B cell (primary cell): Measurements from ENCODE around the gene ID3. TPM values are rescaled to one million over a fixed set of nuclear protein-coding genes. Genes with fewer than 3 reads are reported as not detected.

Experiments
- ATAC-seq: fragments of 200-7000 bp; cut with Tn5 transposase; one replicate; pipeline ENCODE4 v1.10.0; 2021; ENCODE audit warnings: low read depth, mild to moderate bottlenecking, moderate number of reproducible peaks, moderate library complexity
- CTCF ChIA-PET: fragments of 350-600 bp; sonication (Branson Sonifier 250); formaldehyde crosslinking; loops from one replicate; lab custom pipeline; 2021; ENCODE audit warnings: antibody characterized with exemption, inconsistent platforms; lab: Charles Lee
- POLR2A ChIA-PET: fragments of 350-600 bp; sonication (Branson Sonifier 250); formaldehyde crosslinking; loops from one replicate; lab custom pipeline; 2021; ENCODE audit warnings: antibody characterized with exemption; lab: Charles Lee
- DNase-seq: peaks from one replicate; pipeline ENCODE4 v3.0.0; 2013
- H2AFZ ChIP-seq: 2 replicates; pipeline ENCODE4 v1.6.1; 2012; ENCODE audit warnings: mild to moderate bottlenecking, low read depth, low read length; ENCODE audit not compliant: insufficient read depth, poor library complexity, severe bottlenecking
- H3K27ac ChIP-seq, 2 donors: 1 replicate in 1 of 2; 2 replicates in 1 of 2; pipeline ENCODE4 v1.5.1; 2012 to 2013; ENCODE audit warnings: low read length in 2 of 2, mild to moderate bottlenecking in 2 of 2, moderate library complexity in 1 of 2
- H3K27me3 ChIP-seq, 4 experiments: fragments of 200-600 bp in 1 of 4; sonication (generic) in 1 of 4; replicated peaks in 1 of 4; 1 replicate in 2 of 4; 2 replicates in 2 of 4; pipeline versions ENCODE4 v1.6.1 to v1.7.0; 2013 to 2016; ENCODE audit warnings: low read length in 3 of 4, mild to moderate bottlenecking in 2 of 4, mixed read lengths in 1 of 4, moderate library complexity in 1 of 4; ENCODE audit not compliant: insufficient read depth in 4 of 4, control insufficient read depth in 3 of 4; ENCODE audit errors: control extremely low read depth in 1 of 4
- H3K36me3 ChIP-seq, 2 experiments: replicated peaks in 1 of 2; 1 replicate in 1 of 2; 2 replicates in 1 of 2; pipeline versions ENCODE4 v1.6.1 to v1.7.1; 2013; ENCODE audit warnings: low read length in 1 of 2; ENCODE audit not compliant: insufficient read depth in 2 of 2, control insufficient read depth in 1 of 2; ENCODE audit errors: control extremely low read depth in 1 of 2, extremely low read depth in 1 of 2
- H3K4me1 ChIP-seq, 2 donors: fragments of 200-600 bp in 1 of 2; sonication (generic) in 1 of 2; 1 replicate in 1 of 2; 2 replicates in 1 of 2; pipeline versions ENCODE4 v1.5.1 to v1.6.1; 2013 to 2017; ENCODE audit warnings: low read length in 2 of 2; ENCODE audit not compliant: control insufficient read depth in 2 of 2, insufficient read depth in 2 of 2
- H3K4me2 ChIP-seq: replicated peaks from 2 replicates; pipeline ENCODE3; 2012; ENCODE audit warnings: mild to moderate bottlenecking, low read depth, low read length; ENCODE audit not compliant: poor library complexity, severe bottlenecking
- H3K4me3 ChIP-seq, 5 experiments: fragments of 200-600 bp in 1 of 5; sonication (generic) in 1 of 5; 1 replicate in 3 of 5; 2 replicates in 2 of 5; pipeline versions ENCODE4 v1.5.1 to v1.7.0; 2011 to 2016; ENCODE audit warnings: low read length in 4 of 5, mild to moderate bottlenecking in 4 of 5, low read depth in 2 of 5, control low read depth in 1 of 5, moderate library complexity in 1 of 5; ENCODE audit not compliant: insufficient read depth in 1 of 5; ENCODE audit errors: control extremely low read depth in 1 of 5, extremely low read depth in 1 of 5
- H3K79me2 ChIP-seq: fragments of 200-600 bp; sonication (generic); one replicate; pipeline ENCODE4 v1.6.0; 2016; ENCODE audit warnings: low read length; ENCODE audit not compliant: control insufficient read depth, insufficient read depth
- H3K9ac ChIP-seq: fragments of 200-600 bp; sonication (generic); 2 replicates; pipeline ENCODE4 v1.6.1; 2017; ENCODE audit warnings: mild to moderate bottlenecking, low read length, moderate library complexity
- H3K9me3 ChIP-seq, 3 donors: one replicate each; pipeline versions ENCODE4 v1.6.1 to v1.7.1; 2013; ENCODE audit warnings: low read length in 2 of 3; ENCODE audit not compliant: control insufficient read depth in 2 of 3, insufficient read depth in 1 of 3; ENCODE audit errors: control extremely low read depth in 1 of 3
- H4K20me1 ChIP-seq: 2 replicates; pipeline ENCODE4 v1.6.0; 2012; ENCODE audit warnings: mild to moderate bottlenecking, low read length; ENCODE audit not compliant: insufficient read depth, control insufficient read depth, poor library complexity, severe bottlenecking
- H3K27ac Mint-ChIP-seq: one replicate; pipeline ENCODE4 v1.8.0; 2021; ENCODE audit warnings: mixed read lengths
- H3K27me3 Mint-ChIP-seq: one replicate; pipeline ENCODE4 v1.8.0; 2021; ENCODE audit warnings: mixed read lengths
- H3K4me1 Mint-ChIP-seq: one replicate; pipeline ENCODE4 v1.8.0; 2021; ENCODE audit warnings: mixed read lengths
- H3K4me3 Mint-ChIP-seq: one replicate; pipeline ENCODE4 v1.8.0; 2021; ENCODE audit warnings: mixed read lengths
- H3K9me3 Mint-ChIP-seq: one replicate; pipeline ENCODE4 v1.8.0; 2022; ENCODE audit warnings: mixed read lengths; ENCODE audit not compliant: insufficient read depth
- CTCF ChIP-seq: fragments of 200-600 bp; IDR thresholded peaks from one replicate; pipeline ENCODE4 v1.8.0; 2022; ENCODE audit warnings: antibody characterized with exemption, mild to moderate bottlenecking
- EZH2 ChIP-seq: IDR thresholded peaks from 2 replicates; pipeline ENCODE4 v1.6.1; 2012; ENCODE audit warnings: borderline replicate concordance, low read depth, mild to moderate bottlenecking, moderate library complexity, low read length; ENCODE audit not compliant: insufficient read depth, poor library complexity, severe bottlenecking
- WGBS: methylation state at CpG from one replicate; pipeline ENCODE4 v1.1.5; 2013; ENCODE audit warnings: missing lambda C conversion rate; ENCODE audit not compliant: insufficient coverage; 5-methylcytosine and 5-hydroxymethylcytosine counted together
- intact Hi-C: fragments of 100-400 bp; cut with micrococcal nuclease; formaldehyde crosslinking; loops from one replicate; pipeline ENCODE4 v1.10.0; 2022
- polyA plus RNA-seq: library from polyadenylated mRNA; depleted of rRNA; stranded (reverse); fragments of >200 nt; gene quantifications from 2 replicates; pipeline ENCODE4 v1.2.3, GENCODE V29; 2012
- total RNA-seq, 2 donors: library from RNA; stranded (reverse); fragments of 120-200 nt in 1 of 2; gene quantifications; 1 replicate in 1 of 2; 2 replicates in 1 of 2; pipeline versions ENCODE4 v1.2.3 to v1.2.4, GENCODE V29; 2013 to 2022

The ID3 gene
- total and polyA plus RNA-seq, 2 donors (not counting 1 experiment from before 2014, with no cell fraction given) = 212 to 367 TPM

DNA sequence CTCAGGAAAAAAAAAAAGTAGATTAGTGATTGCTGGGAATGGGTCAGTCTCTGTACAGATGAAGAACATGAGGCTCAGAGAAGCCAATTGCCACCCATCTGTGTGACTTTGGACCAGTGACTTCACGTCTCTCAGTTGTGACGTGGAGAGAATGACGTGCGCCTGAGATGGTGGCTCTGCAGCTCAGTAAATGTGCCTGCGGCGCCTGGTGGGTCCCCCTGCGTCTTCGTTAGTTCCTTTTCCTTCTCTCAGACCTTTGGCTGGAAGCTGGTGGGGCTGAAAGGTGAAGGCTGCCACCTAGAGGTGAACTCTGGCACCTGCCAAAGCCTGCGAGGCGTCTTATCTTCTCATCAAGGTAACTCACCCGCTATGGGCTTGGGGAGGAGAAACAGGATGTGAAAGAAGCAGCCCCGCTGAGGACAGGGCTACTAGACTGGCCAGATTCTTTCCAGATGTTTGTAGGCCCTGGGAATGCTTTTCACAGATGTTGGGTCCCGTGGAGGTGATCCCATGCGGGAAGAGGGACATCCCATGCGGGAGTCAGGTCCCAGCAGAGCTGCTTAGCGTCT lies 19.5 kb downstream of the ID3 start:
- CTCF ChIA-PET = interaction anchor here (0.6 to 41.7 kb wide), 39 partner anchors 8 to 534 kb away, joined by 3 to 1420 read pairs (median 4); partner anchors contain the start of genes ASAP3, E2F2, ELOA and HTR1D
- ATAC-seq = peak; percentile 91
- no peaks in the 10 kb centered on the region for H3K9me3 Mint-ChIP-seq

More for the DNA sequence above, 19.5 kb downstream of the ID3 start:
- H3K9me3 ChIP-seq = no peaks in the 10 kb centered on the region
- no peak overlapping the region for H3K9ac ChIP-seq
- TF ChIP-seq EZH2 (no peak), CTCF (peak; percentile 91)
- peaks cover 6% of the 10 kb centered on the region for H3K79me2 ChIP-seq
- H3K4me2 ChIP-seq = peak overlapping the region; percentile 66
- no peaks in the 10 kb centered on the region for H3K36me3 ChIP-seq
- peak; percentile 98 for DNase-seq
- H3K4me1 ChIP-seq = peaks cover 18 to 26% of the 10 kb centered on the region in 2 donors
- no peaks in the 10 kb centered on the region for H3K27me3 ChIP-seq
- H4K20me1 ChIP-seq = no peaks in the 10 kb centered on the region
- H3K27ac ChIP-seq = no peak overlapping the region
- Mint-ChIP-seq H3K27me3 (no peaks in the 10 kb centered on the region), H3K27ac (peak overlapping the region; percentile 79), H3K4me1 (peaks cover 29% of the 10 kb centered on the region), H3K4me3 (peak overlapping the region; percentile 73)
- POLR2A ChIA-PET = interaction anchor here (0.5 to 2.4 kb wide), 8 partner anchors 11 to 125 kb away, joined by 4 to 40 read pairs (median 4); partner anchors contain the start of gene ASAP3
- peak overlapping the region; percentile 47 for H2AFZ ChIP-seq
- intact Hi-C loops = loop anchor here (1.0 to 10.0 kb wide), 5 partner anchors 8 to 375 kb away; partner anchors contain the start of genes E2F2 and LUZP1
- 0% methylated on average over 7 of the region's 16 CpGs for WGBS
- peak overlapping the region in 1 of 5 experiments; percentile 5 for H3K4me3 ChIP-seq
